SK-N-SH treated with all-trans-retinoic acid at 6 μM for 48 hours (cell line): ENCODE measurements around the gene DEPDC5.

Source experiments
- ARNTL ChIP-seq: fragments of 450-650 bp; formaldehyde crosslinking; IDR thresholded peaks from 2 replicates; pipeline ENCODE4 v1.5.0; 2020; ENCODE audit warnings: low read depth, mild to moderate bottlenecking, moderate library complexity, borderline replicate concordance
- CSRNP3 ChIP-seq: fragments of 250-450 bp; sonication (Bioruptor Pico); IDR thresholded peaks from 2 replicates; pipeline ENCODE4 v1.5.1; 2021; ENCODE audit warnings: mild to moderate bottlenecking, moderate library complexity
- ESRRG ChIP-seq: fragments of 250-450 bp; sonication (Bioruptor Pico); IDR thresholded peaks from 2 replicates; pipeline ENCODE4 v1.6.1; 2021; ENCODE audit warnings: mild to moderate bottlenecking
- GLIS3 ChIP-seq: fragments of 250-450 bp; sonication (Bioruptor Pico); IDR thresholded peaks from 2 replicates; pipeline ENCODE4 v1.5.0; 2020; ENCODE audit warnings: mild to moderate bottlenecking, moderate library complexity
- OSR1 ChIP-seq: fragments of 250-450 bp; sonication (Bioruptor Pico); IDR thresholded peaks from 2 replicates; pipeline ENCODE4 v1.8.0; 2022; ENCODE audit warnings: moderate library complexity, mild to moderate bottlenecking, inconsistent platforms
- PATZ1 ChIP-seq: fragments of 250-450 bp; sonication (Bioruptor Pico); IDR thresholded peaks from 2 replicates; pipeline ENCODE4 v1.8.0; 2020; ENCODE audit warnings: mild to moderate bottlenecking, moderate library complexity, borderline replicate concordance
- PPARA ChIP-seq: fragments of 250-450 bp; sonication (Bioruptor Pico); IDR thresholded peaks from 2 replicates; pipeline ENCODE4 v1.5.0; 2020; ENCODE audit warnings: mild to moderate bottlenecking, borderline replicate concordance
- SNAI2 ChIP-seq: fragments of 250-450 bp; sonication (Bioruptor Pico); IDR thresholded peaks from 2 replicates; pipeline ENCODE4 v1.5.0; 2020; ENCODE audit warnings: mild to moderate bottlenecking, moderate library complexity
- TCF4 ChIP-seq: fragments of 250-450 bp; sonication (Bioruptor Pico); IDR thresholded peaks from 2 replicates; pipeline ENCODE4 v1.8.0; 2021; ENCODE audit warnings: mild to moderate bottlenecking, moderate library complexity, borderline replicate concordance
- TOX ChIP-seq: fragments of 250-450 bp; sonication (Bioruptor Pico); IDR thresholded peaks from 2 replicates; pipeline ENCODE4 v1.8.0; 2021; ENCODE audit warnings: mild to moderate bottlenecking, moderate library complexity, borderline replicate concordance
- ZFP3 ChIP-seq: fragments of 250-450 bp; sonication (Bioruptor Pico); IDR thresholded peaks from 2 replicates; pipeline ENCODE4 v1.5.0; 2020; ENCODE audit warnings: mild to moderate bottlenecking, moderate library complexity
- ZNF8 ChIP-seq: fragments of 450-650 bp; formaldehyde crosslinking; IDR thresholded peaks from 2 replicates; pipeline ENCODE4 v1.5.0; 2020; ENCODE audit warnings: mild to moderate bottlenecking, moderate library complexity
- TF ChIP-seq, protein P1 (sequence below): fragments of 250-450 bp; sonication (Bioruptor Pico); IDR thresholded peaks from 2 replicates; pipeline ENCODE4 v1.8.0; 2021; ENCODE audit warnings: low read depth, mild to moderate bottlenecking, moderate library complexity, borderline replicate concordance
- TF ChIP-seq, protein P2 (sequence below): fragments of 250-450 bp; sonication (Bioruptor Pico); IDR thresholded peaks from 2 replicates; pipeline ENCODE4 v1.5.0; 2020; ENCODE audit warnings: mild to moderate bottlenecking, moderate library complexity

DNA sequence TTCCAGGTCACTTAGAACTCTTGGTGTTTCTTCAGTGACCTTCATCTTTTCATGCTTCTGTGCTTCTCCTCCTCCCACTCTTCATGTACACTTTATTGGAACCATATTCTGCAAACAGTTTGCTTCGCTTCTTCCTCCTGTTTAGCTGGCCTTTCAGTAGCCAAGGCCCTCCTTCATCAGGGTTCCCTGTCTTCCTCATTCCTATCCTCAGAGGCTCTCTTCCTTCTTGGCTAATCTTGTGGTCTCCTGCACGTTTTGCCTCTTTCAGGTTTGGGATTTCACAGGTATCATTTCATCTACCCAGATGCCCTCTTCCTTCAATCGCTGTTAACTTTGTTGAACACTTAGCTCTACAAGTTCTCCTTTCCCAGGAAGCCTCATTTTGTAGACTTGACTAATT is 66.8 kb downstream of the DEPDC5 start:
- TF ChIP-seq GLIS3 (CRISPR knock-in tag): no peak
- TF ChIP-seq, protein P1, sequence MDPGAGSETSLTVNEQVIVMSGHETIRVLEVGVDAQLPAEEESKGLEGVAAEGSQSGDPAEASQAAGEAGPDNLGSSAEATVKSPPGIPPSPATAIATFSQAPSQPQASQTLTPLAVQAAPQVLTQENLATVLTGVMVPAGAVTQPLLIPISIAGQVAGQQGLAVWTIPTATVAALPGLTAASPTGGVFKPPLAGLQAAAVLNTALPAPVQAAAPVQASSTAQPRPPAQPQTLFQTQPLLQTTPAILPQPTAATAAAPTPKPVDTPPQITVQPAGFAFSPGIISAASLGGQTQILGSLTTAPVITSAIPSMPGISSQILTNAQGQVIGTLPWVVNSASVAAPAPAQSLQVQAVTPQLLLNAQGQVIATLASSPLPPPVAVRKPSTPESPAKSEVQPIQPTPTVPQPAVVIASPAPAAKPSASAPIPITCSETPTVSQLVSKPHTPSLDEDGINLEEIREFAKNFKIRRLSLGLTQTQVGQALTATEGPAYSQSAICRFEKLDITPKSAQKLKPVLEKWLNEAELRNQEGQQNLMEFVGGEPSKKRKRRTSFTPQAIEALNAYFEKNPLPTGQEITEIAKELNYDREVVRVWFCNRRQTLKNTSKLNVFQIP: no peak
- no peak for TF ChIP-seq ESRRG (CRISPR knock-in tag)
- TF ChIP-seq PATZ1 (CRISPR knock-in tag): no peak
- TF ChIP-seq TCF4 (CRISPR knock-in tag): no peak
- TF ChIP-seq ZNF8 (CRISPR knock-in tag): no peak
- no peak for TF ChIP-seq OSR1 (CRISPR knock-in tag)
- TF ChIP-seq CSRNP3: no peak
- TF ChIP-seq, protein P2, sequence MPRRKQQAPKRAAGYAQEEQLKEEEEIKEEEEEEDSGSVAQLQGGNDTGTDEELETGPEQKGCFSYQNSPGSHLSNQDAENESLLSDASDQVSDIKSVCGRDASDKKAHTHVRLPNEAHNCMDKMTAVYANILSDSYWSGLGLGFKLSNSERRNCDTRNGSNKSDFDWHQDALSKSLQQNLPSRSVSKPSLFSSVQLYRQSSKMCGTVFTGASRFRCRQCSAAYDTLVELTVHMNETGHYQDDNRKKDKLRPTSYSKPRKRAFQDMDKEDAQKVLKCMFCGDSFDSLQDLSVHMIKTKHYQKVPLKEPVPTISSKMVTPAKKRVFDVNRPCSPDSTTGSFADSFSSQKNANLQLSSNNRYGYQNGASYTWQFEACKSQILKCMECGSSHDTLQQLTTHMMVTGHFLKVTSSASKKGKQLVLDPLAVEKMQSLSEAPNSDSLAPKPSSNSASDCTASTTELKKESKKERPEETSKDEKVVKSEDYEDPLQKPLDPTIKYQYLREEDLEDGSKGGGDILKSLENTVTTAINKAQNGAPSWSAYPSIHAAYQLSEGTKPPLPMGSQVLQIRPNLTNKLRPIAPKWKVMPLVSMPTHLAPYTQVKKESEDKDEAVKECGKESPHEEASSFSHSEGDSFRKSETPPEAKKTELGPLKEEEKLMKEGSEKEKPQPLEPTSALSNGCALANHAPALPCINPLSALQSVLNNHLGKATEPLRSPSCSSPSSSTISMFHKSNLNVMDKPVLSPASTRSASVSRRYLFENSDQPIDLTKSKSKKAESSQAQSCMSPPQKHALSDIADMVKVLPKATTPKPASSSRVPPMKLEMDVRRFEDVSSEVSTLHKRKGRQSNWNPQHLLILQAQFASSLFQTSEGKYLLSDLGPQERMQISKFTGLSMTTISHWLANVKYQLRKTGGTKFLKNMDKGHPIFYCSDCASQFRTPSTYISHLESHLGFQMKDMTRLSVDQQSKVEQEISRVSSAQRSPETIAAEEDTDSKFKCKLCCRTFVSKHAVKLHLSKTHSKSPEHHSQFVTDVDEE (CRISPR knock-in tag): no peak
- no peak for TF ChIP-seq ARNTL (CRISPR knock-in tag)
- no peak for TF ChIP-seq ZFP3 (CRISPR knock-in tag)
- TF ChIP-seq PPARA (CRISPR knock-in tag): no peak
- no peak for TF ChIP-seq TOX
- no peak for TF ChIP-seq SNAI2 (CRISPR knock-in tag)
